ENCODE measurements around the gene FMN1.

Gene FMN1

GRCh38 chr15:33089165-33089877 is 105.2 kb downstream of the FMN1 start:
- in situ Hi-C loops (cut with HindIII; ENCODE audit: low sequenced_read_pairs), result no loop called here
- DNase-seq (ENCODE audit: low read depth), result no peak
- TF ChIP-seq, protein P1, sequence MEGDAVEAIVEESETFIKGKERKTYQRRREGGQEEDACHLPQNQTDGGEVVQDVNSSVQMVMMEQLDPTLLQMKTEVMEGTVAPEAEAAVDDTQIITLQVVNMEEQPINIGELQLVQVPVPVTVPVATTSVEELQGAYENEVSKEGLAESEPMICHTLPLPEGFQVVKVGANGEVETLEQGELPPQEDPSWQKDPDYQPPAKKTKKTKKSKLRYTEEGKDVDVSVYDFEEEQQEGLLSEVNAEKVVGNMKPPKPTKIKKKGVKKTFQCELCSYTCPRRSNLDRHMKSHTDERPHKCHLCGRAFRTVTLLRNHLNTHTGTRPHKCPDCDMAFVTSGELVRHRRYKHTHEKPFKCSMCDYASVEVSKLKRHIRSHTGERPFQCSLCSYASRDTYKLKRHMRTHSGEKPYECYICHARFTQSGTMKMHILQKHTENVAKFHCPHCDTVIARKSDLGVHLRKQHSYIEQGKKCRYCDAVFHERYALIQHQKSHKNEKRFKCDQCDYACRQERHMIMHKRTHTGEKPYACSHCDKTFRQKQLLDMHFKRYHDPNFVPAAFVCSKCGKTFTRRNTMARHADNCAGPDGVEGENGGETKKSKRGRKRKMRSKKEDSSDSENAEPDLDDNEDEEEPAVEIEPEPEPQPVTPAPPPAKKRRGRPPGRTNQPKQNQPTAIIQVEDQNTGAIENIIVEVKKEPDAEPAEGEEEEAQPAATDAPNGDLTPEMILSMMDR (IDR thresholded peaks at IDR 0.05; ENCODE audit: low read depth, low read length, missing control alignments), result no peak
- H3K4me3 ChIP-seq (ENCODE audit: low read depth, low read length), result no peak overlapping the region

DNA sequence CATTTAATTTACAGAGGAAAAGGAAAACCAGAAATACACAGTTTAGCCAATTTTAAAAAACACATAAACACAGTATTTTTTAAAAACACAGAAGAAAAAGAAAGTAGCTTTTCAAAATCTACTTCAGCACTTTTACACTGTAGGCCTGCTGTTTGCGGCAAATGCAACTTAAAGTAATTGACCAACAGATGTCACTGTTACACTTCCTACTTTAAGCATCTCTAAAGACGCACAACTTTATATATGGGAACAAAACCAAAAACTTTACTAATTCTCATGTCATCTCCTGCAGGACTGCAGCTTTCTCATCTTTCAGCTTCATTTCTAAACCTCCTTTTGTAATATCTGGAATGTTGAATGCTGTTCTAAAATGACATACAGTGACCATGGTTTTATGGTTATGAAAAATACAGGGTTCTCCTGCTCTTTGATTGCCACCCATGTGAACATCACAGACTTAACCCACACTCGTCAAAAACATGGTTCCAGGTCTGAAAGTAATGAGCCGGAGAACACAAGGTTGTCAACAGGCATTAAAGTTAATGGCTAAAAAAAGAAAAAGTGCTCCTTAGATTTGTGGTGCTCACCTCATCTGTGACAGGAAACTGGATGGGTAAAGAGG is 107.9 kb downstream of the FMN1 start:
- TF ChIP-seq, protein P1 (IDR thresholded peaks at IDR 0.05; ENCODE audit: low read depth, low read length, missing control alignments), result peak; percentile 54
- in situ Hi-C loops (cut with HindIII; ENCODE audit: low sequenced_read_pairs), result no loop called here
- peak; percentile 60 for DNase-seq (ENCODE audit: low read depth)
- H3K4me3 ChIP-seq (ENCODE audit: low read depth, low read length), result no peak overlapping the region

DNA sequence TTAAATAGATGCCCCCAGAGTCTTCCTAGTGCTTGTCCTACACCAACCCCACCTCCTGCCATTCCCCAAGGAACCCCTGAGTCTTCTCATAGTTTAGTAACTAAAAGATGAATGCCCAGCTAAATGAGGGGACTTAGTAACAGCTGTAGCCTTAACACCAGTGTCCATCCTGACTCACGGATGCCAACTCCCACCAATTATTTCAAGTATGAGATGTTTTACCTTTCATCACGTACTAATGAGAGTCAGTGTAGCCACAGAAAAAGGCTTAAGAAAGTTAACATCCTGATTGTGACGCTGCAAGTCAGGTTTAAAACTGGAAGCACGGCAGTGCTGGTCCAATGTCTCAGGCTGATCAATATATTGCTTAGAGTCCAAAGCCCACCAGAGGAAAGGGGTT is 109.9 kb downstream of the FMN1 start:
- in situ Hi-C loops (cut with HindIII; ENCODE audit: low sequenced_read_pairs), result no loop called here
- TF ChIP-seq, protein P1 (IDR thresholded peaks at IDR 0.05; ENCODE audit: low read depth, low read length, missing control alignments), result no peak
- DNase-seq (ENCODE audit: low read depth), result no peak
- H3K4me3 ChIP-seq (ENCODE audit: low read depth, low read length), result no peak overlapping the region

DNA sequence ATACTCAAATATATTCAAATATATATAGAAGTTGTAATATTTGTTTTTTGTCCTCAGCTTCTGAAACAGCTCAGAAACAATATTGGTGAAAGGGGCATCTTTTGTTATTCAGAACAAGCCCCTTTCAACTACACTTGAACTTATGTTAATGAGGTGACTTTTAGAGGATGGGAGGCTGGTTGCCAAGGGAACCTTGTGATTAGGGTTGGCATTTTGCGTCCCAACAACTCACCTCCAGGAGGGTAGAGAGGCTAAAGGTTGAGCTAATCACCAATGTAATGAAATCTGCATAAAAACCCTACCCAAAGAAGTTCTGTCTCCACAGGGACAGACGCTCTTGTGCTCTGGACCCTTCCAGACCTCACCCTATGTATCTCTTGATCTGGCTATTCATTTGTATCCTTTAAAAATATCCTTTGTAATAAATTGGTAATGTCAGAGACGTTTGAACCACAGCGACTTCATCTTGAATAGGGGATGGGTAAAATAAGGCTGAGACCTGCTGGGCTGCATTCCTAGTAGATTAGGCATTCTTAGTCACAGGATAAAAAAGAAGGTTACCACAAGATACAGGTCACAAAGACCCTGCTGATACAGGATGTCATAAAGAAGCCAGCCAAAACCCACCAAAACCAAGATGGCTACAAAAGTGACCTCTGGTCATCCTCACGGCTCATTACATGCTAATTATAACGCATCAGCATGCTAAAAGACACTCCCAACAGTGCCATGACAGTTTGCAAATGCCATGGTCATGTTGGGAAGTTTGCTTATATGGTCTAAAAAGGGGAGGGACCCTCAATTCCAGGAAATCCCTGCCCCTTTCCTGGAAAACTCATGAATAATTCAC is 111.1 kb downstream of the FMN1 start:
- TF ChIP-seq, protein P1 (IDR thresholded peaks at IDR 0.05; ENCODE audit: low read depth, low read length, missing control alignments), result no peak
- no peak overlapping the region for H3K4me3 ChIP-seq (ENCODE audit: low read depth, low read length)
- peak; percentile 76 for DNase-seq (ENCODE audit: low read depth)
- in situ Hi-C loops (cut with HindIII; ENCODE audit: low sequenced_read_pairs), result no loop called here

DNA sequence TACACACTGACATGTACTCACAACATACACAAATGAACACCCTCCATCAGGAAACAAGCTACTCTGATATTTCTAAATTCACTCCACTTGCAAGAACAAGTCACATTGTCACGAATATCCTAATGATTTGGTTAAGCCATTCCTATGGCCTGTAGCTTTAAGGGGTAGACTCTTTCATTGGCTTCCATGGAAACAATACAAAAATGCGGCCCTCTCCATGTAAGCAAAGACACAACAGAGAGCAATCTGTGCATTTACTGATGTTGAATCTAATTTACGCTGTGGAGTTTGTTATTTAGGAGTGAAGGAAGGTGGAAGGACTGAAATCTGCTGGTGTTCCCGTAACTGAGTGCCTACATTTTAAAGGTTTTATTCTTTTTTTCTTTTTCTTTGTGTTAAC is 114.5 kb downstream of the FMN1 start:
- in situ Hi-C loops (cut with HindIII; ENCODE audit: low sequenced_read_pairs), result no loop called here
- TF ChIP-seq, protein P1 (IDR thresholded peaks at IDR 0.05; ENCODE audit: low read depth, low read length, missing control alignments), result no peak
- no peak overlapping the region for H3K4me3 ChIP-seq (ENCODE audit: low read depth, low read length)
- no peak for DNase-seq (ENCODE audit: low read depth)

- TF ChIP-seq, protein P1 (IDR thresholded peaks at IDR 0.05; ENCODE audit: low read depth, low read length, missing control alignments), result no peak
- in situ Hi-C loops (cut with HindIII; ENCODE audit: low sequenced_read_pairs), result loop anchor here (10.0 kb wide), 1 partner anchor 46 kb away; no protein-coding TSS in a partner anchor
- no peak overlapping the region for H3K4me3 ChIP-seq (ENCODE audit: low read depth, low read length)
- DNase-seq (ENCODE audit: low read depth), result no peak
Measured at GRCh38 chr15:33078607-33079006, 115.9 kb downstream of the FMN1 start.

Measured in astrocyte of the cerebellum (primary cell).